H54 (cell line): ENCODE measurements around the gene MRPS2.
"Not testable (repeated sequence)": the region's sequence is repeated elsewhere in the genome, so short reads cannot be mapped to it uniquely, and the experiment has no call there.

ENCODE experiments used
- DNase-seq: peaks from one replicate; pipeline ENCODE4 v3.0.0; 2011; ENCODE audit warnings: low spot score, mixed read lengths; ENCODE audit not compliant: insufficient read length
- FAIRE-seq: peaks from 3 replicates; lab custom pipeline; 2011; peaks lifted over from hg19 to GRCh38; lab: Jason Lieb, UNC
- POLR2A ChIP-seq: IDR thresholded peaks from 2 replicates; pipeline ENCODE4 v1.6.1; 2011; ENCODE audit warnings: low read depth, mild to moderate bottlenecking, low read length

MRPS2 gene

GRCh38 chr9:135531096-135531495 lies 30.6 kb downstream of the MRPS2 start:
- DNase-seq, result no peak
- FAIRE-seq, result no peak
- TF ChIP-seq POLR2A, result no peak

GRCh38 chr9:135533113-135533512 lies 32.6 kb downstream of the MRPS2 start:
- DNase-seq (no peak), FAIRE-seq (no peak)
- TF ChIP-seq POLR2A, result no peak

GRCh38 chr9:135533674-135534073 lies 33.2 kb downstream of the MRPS2 start:
- TF ChIP-seq POLR2A, result no peak
- no peak for DNase-seq
- FAIRE-seq, result no peak

GRCh38 chr9:135534192-135534711 lies 33.8 kb downstream of the MRPS2 start:
- DNase-seq, FAIRE-seq: not testable (repeated sequence)

GRCh38 chr9:135534826-135535225 lies 34.3 kb downstream of the MRPS2 start:
- not testable (repeated sequence) for DNase-seq, FAIRE-seq

GRCh38 chr9:135535631-135536030 lies 35.1 kb downstream of the MRPS2 start:
- DNase-seq, FAIRE-seq: not testable (repeated sequence)

- TF ChIP-seq POLR2A, result no peak
- no peak for DNase-seq
Observed at GRCh38 chr9:135536216-135536615, 35.7 kb downstream of the MRPS2 start.

GRCh38 chr9:135543262-135543894 lies 42.9 kb downstream of the MRPS2 start:
- FAIRE-seq, DNase-seq: not testable (repeated sequence)

More at GRCh38 chr9:135536216-135536615, 35.7 kb downstream of the MRPS2 start:
- no peak for FAIRE-seq

- FAIRE-seq (no peak), DNase-seq (no peak)
- TF ChIP-seq POLR2A, result no peak
Observed at GRCh38 chr9:135544981-135545635, 44.6 kb downstream of the MRPS2 start.

- FAIRE-seq, DNase-seq: not testable (repeated sequence)
Observed at GRCh38 chr9:135545646-135546176, 45.2 kb downstream of the MRPS2 start, which contains the start of gene OBP2A. Gene OBP2A (plus strand): TSS chr9:135546126. CDS start chr9:135546181, 55 bp downstream.

- FAIRE-seq, result not testable (repeated sequence)
Observed at GRCh38 chr9:135546792-135547617, 46.5 kb downstream of the MRPS2 start.

GRCh38 chr9:135547756-135548736 lies 47.6 kb downstream of the MRPS2 start:
- FAIRE-seq, result no peak
- no peak for TF ChIP-seq POLR2A
- no peak for DNase-seq

More at GRCh38 chr9:135546792-135547617, 46.5 kb downstream of the MRPS2 start:
- not testable (repeated sequence) for DNase-seq

GRCh38 chr9:135549478-135550343 lies 49.2 kb downstream of the MRPS2 start:
- FAIRE-seq, DNase-seq: not testable (repeated sequence)
